Measurements from ENCODE around the gene KCNA10.

KCNA10 gene

DNA sequence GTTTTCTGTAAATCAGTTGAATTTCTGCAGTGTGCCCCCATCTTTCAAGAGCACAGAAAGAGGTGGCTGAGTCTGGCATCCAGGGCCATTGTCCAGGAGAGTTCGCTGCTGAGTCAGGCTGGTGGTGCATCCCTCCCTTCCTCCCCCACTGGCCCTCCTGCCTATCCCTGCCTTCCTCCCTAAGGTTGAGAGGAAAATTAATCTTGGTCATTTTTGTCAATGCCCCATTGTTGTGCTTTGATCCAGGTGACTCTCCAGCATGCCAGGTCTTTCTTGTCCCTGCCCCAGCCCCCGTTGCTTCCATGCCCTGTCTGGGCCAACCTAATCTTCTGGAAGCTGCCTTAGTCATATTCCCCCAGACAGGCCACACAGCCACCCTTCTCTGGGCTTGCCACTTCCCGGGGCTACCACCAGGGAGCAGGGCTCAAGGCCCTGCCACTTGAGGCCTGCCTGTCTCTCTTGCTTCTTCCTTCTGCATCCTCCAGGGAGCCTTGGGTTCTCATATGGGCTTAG is 41.5 kb downstream of the KCNA10 start:
- DNase-seq (ENCODE audit: low read depth in 2 of 2), result no peak

GRCh38 chr1:110477041-110477440 is 41.9 kb downstream of the KCNA10 start:
- no peak for DNase-seq (ENCODE audit: low read depth in 2 of 2)

DNA sequence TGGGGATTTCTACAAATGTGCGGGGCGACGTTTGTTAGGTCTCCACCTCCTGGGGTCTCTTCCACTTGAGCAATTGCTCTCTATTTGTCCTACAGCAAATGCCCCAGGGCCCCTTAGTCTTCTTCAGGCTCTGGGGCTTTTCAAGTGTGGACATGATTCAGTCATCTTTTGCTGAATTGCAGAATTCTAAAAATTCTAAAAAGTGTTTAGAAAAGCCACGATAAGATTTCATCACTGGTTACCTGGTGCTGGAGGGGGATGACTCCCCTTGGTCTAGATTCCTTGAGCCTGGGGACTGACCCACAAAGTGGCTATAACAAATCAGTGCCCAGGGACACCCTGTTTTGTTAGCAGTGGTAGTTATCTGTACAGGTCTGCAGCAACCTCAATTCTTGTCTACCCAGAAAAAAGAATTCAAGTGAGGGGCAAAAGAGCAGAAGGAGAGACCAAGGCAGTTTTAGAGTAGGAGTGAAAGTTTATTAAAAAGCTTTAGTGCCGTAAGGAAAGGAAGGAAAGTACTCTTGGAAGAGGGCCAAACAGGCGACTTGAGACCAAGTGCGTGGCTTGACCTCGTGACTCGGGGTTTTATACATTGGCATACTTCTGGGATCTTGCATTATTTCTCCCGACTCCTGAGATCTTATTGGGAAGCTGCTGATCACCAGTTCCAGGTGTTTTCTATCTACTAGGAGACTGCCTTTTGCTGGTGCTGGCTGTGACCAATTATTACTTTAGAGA is 42.8 kb downstream of the KCNA10 start:
- no peak for DNase-seq (ENCODE audit: low read depth in 2 of 2)

- no peak for DNase-seq (ENCODE audit: low read depth in 2 of 2)
Measured at GRCh38 chr1:110475362-110476027, 43.5 kb downstream of the KCNA10 start.

- no peak for DNase-seq (ENCODE audit: low read depth in 2 of 2)
Measured at GRCh38 chr1:110474444-110474843, 44.5 kb downstream of the KCNA10 start.

DNA sequence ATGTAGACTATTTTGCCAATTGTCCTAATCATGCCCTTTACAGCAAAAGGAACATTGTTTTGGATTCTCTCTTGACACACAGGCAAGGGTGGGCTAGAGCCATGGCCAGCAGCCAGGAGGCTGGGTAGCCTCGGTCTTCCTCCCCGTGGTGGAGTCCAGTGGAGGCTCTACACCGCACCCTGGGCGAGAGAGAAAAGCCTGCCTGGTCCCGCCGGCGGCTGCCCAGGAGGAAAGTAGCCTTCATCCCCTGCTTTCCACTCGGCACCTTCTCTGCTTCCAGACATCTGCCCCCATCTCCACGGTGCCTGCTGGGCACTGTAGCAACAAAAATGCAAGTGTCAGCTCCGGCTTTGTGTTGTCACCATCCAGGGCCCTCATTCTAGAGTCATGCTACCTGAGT is 46.4 kb downstream of the KCNA10 start:
- DNase-seq (ENCODE audit: low read depth in 2 of 2), result no peak

- DNase-seq (ENCODE audit: low read depth in 2 of 2), result no peak
Measured at GRCh38 chr1:110471131-110471530, 47.8 kb downstream of the KCNA10 start.
